LNCAP (cell line): ENCODE data around the gene MMP13.

ENCODE experiments used
- CTCF ChIP-seq: fragments of 450-650 bp; IDR thresholded peaks from 2 replicates; pipeline ENCODE4 v1.5.1; 2017; ENCODE audit warnings: mild to moderate bottlenecking

Gene MMP13

GRCh38 chr11:102981324-102981910 is 25.9 kb upstream of the MMP13 start:
- TF ChIP-seq CTCF, result no peak

- no peak for TF ChIP-seq CTCF
Measured at GRCh38 chr11:102974552-102975280, 19.2 kb upstream of the MMP13 start.

GRCh38 chr11:102972853-102973252 is 17.3 kb upstream of the MMP13 start:
- TF ChIP-seq CTCF, result no peak

GRCh38 chr11:102971766-102972165 is 16.2 kb upstream of the MMP13 start:
- no peak for TF ChIP-seq CTCF

- no peak for TF ChIP-seq CTCF
Measured at GRCh38 chr11:102967497-102967896, 12.0 kb upstream of the MMP13 start.

- TF ChIP-seq CTCF, result no peak
Measured at GRCh38 chr11:102966011-102966410, 10.5 kb upstream of the MMP13 start.

- TF ChIP-seq CTCF, result no peak
Measured at GRCh38 chr11:102964867-102965266, 9.3 kb upstream of the MMP13 start.
